IMR-90 (cell line): Measurements from ENCODE around the gene TRNAU1AP. TPM values are rescaled to one million over a fixed set of nuclear protein-coding genes. Genes with fewer than 3 reads are reported as not detected.
A peak's percentile ranks its signal among the peaks of the same experiment; 100 is the strongest.
"Not testable (repeated sequence)": the region's sequence is repeated elsewhere in the genome, so short reads cannot be mapped to it uniquely, and the experiment has no call there.

Experiments
- ATAC-seq: fragments of 200-7000 bp; cut with Tn5 transposase; 2 replicates; pipeline ENCODE4 v1.9.1; 2020; ENCODE audit warnings: low read depth, mild to moderate bottlenecking, moderate library complexity
- BruUV-seq: library from RNA; stranded (reverse); fragments of 400-500 nt; replicated peaks from 2 replicates; lab custom pipeline; 2021; lab: Mats Ljungman, UMichigan
- CTCF ChIA-PET: fragments of 300-600 bp; formaldehyde crosslinking; extraction: SDS; loops from one replicate; lab custom pipeline; 2021; ENCODE audit warnings: antibody characterized with exemption; lab: Yijun Ruan, JAX
- POLR2A ChIA-PET: fragments of 300-600 bp; sonication (Branson Sonifier 250); formaldehyde crosslinking; loops from one replicate; lab custom pipeline; 2022; ENCODE audit warnings: antibody characterized with exemption; ENCODE audit not compliant: unreplicated experiment; lab: Charles Lee
- DNase-seq: peaks from one replicate; pipeline ENCODE4 v3.0.0; 2013
- H2AFZ ChIP-seq: replicated peaks from 2 replicates; pipeline ENCODE3; 2013; ENCODE audit warnings: low read length, mild to moderate bottlenecking; ENCODE audit not compliant: poor library complexity
- H2AK5ac ChIP-seq: 2 replicates; pipeline ENCODE4 v1.6.1; 2013; ENCODE audit warnings: low read depth, low read length, inconsistent platforms
- H2AK9ac ChIP-seq: replicated peaks from 2 replicates; pipeline ENCODE3; 2013; ENCODE audit warnings: mild to moderate bottlenecking, low read depth, low read length, moderate library complexity; ENCODE audit not compliant: poor library complexity
- H2BK120ac ChIP-seq: 2 replicates; pipeline ENCODE4 v1.6.1; 2013; ENCODE audit warnings: low read depth, low read length, inconsistent platforms
- H2BK15ac ChIP-seq: 3 replicates; pipeline ENCODE4 v1.6.1; 2013; ENCODE audit warnings: low read depth, low read length, inconsistent platforms
- H2BK20ac ChIP-seq: 2 replicates; pipeline ENCODE4 v1.6.1; 2013; ENCODE audit warnings: low read depth, mild to moderate bottlenecking, inconsistent platforms, low read length, moderate library complexity
- H2BK5ac ChIP-seq: 2 replicates; pipeline ENCODE4 v1.6.1; 2013; ENCODE audit warnings: mild to moderate bottlenecking, low read depth, low read length, inconsistent platforms; ENCODE audit not compliant: poor library complexity, severe bottlenecking
- H3K14ac ChIP-seq: replicated peaks from 2 replicates; pipeline ENCODE4 v1.6.1; 2013; ENCODE audit warnings: low read depth, low read length, inconsistent platforms
- H3K18ac ChIP-seq: 2 replicates; pipeline ENCODE4 v1.6.1; 2013; ENCODE audit warnings: low read depth, low read length, control low read depth
- H3K23ac ChIP-seq: 2 replicates; pipeline ENCODE4 v1.6.1; 2013; ENCODE audit warnings: low read depth, low read length, inconsistent platforms
- H3K27ac ChIP-seq: 2 replicates; pipeline ENCODE4 v1.5.1; 2013; ENCODE audit warnings: mild to moderate bottlenecking, control low read depth, low read length; ENCODE audit not compliant: insufficient read depth
- H3K27me3 ChIP-seq: 2 replicates; pipeline ENCODE4 v1.6.1; 2013; ENCODE audit warnings: low read length; ENCODE audit not compliant: control insufficient read depth, insufficient read depth
- H3K36me3 ChIP-seq: 2 replicates; pipeline ENCODE4 v1.6.1; 2013; ENCODE audit warnings: low read length, mixed read lengths; ENCODE audit not compliant: control insufficient read depth, insufficient read depth
- H3K4ac ChIP-seq: 2 replicates; pipeline ENCODE4 v1.6.1; 2013; ENCODE audit warnings: low read depth, low read length, inconsistent platforms
- H3K4me1 ChIP-seq: 2 replicates; pipeline ENCODE4 v1.6.1; 2013; ENCODE audit warnings: low read length, mixed read lengths; ENCODE audit not compliant: control insufficient read depth, insufficient read depth
- H3K4me2 ChIP-seq: 2 replicates; pipeline ENCODE4 v1.6.1; 2013; ENCODE audit warnings: low read depth, mild to moderate bottlenecking, control low read depth, low read length, moderate library complexity
- H3K4me3 ChIP-seq: 2 replicates; pipeline ENCODE4 v1.5.1; 2013; ENCODE audit warnings: low read depth, mild to moderate bottlenecking, control low read depth, low read length, moderate library complexity; ENCODE audit not compliant: insufficient read depth
- H3K56ac ChIP-seq: 2 replicates; pipeline ENCODE4 v1.6.1; 2013; ENCODE audit warnings: low read length, inconsistent platforms; ENCODE audit not compliant: insufficient read depth; ENCODE audit errors: extremely low read depth
- H3K79me1 ChIP-seq, 2 experiments: 2 replicates each; pipeline ENCODE4 v1.6.1; 2013; ENCODE audit warnings: low read length in 2 of 2, inconsistent platforms in 1 of 2, low read depth in 1 of 2
- H3K9ac ChIP-seq: 2 replicates; pipeline ENCODE4 v1.6.1; 2013; ENCODE audit warnings: low read depth, low read length, control low read depth
- H3K9me1 ChIP-seq: 2 replicates; pipeline ENCODE4 v1.6.1; 2013; ENCODE audit warnings: low read length, inconsistent platforms; ENCODE audit not compliant: insufficient read depth
- H3K9me3 ChIP-seq: 2 replicates; pipeline ENCODE4 v1.6.1; 2013; ENCODE audit warnings: low read length; ENCODE audit not compliant: control insufficient read depth, insufficient read depth
- H4K20me1 ChIP-seq: 2 replicates; pipeline ENCODE4 v1.6.1; 2013; ENCODE audit warnings: low read length, inconsistent platforms; ENCODE audit not compliant: insufficient read depth
- H4K5ac ChIP-seq: 2 replicates; pipeline ENCODE4 v1.6.1; 2013; ENCODE audit warnings: mild to moderate bottlenecking, low read depth, low read length, control low read depth
- H4K8ac ChIP-seq, 2 experiments: 2 replicates each; pipeline ENCODE4 v1.6.1; 2013; ENCODE audit warnings: low read depth in 2 of 2, low read length in 2 of 2, control low read depth in 1 of 2, inconsistent platforms in 1 of 2
- H4K91ac ChIP-seq: 2 replicates; pipeline ENCODE4 v1.6.1; 2013; ENCODE audit warnings: low read depth, low read length, inconsistent platforms; ENCODE audit not compliant: insufficient read depth
- POLR2A ChIP-seq: IDR thresholded peaks from 2 replicates; pipeline ENCODE4 v1.6.1; 2012; ENCODE audit warnings: mild to moderate bottlenecking, low read depth, low read length
- WGBS, 2 experiments: methylation state at CpG; one replicate each; pipeline versions ENCODE4 v1.1.5 to v1.1.7; 2013; ENCODE audit warnings: missing lambda C conversion rate in 2 of 2; ENCODE audit not compliant: insufficient read length in 1 of 2; ENCODE audit errors: extremely low coverage in 2 of 2; 5-methylcytosine and 5-hydroxymethylcytosine counted together
- dilution Hi-C: fragments of 300-500 bp; cut with HindIII; formaldehyde crosslinking; loops from one replicate; pipeline ENCODE4 v1.14.3; 2018; ENCODE audit warnings: low sequenced_read_pairs; ENCODE audit not compliant: unreplicated experiment
- in situ Hi-C: fragments of 300-500 bp; cut with MboI; formaldehyde crosslinking; loops from 3 replicates; pipeline ENCODE4 v1.14.3; 2019; ENCODE audit warnings: low sequenced_read_pairs, inconsistent platforms, mixed read lengths
- intact Hi-C: fragments of 100-400 bp; cut with micrococcal nuclease; formaldehyde crosslinking; loops from 2 replicates; pipeline ENCODE4 v1.10.0; 2022
- polyA plus RNA-seq, 3 experiments: library from polyadenylated mRNA; depleted of rRNA; stranded (reverse); fragments of >200 nt; gene quantifications; 2 replicates each; pipeline ENCODE4 v1.2.3, GENCODE V29; 2012; ENCODE audit warnings: low replicate concordance in 1 of 3
- total RNA-seq: library from RNA; depleted of rRNA; stranded (reverse); fragments of >200 nt; gene quantifications from 2 replicates; pipeline ENCODE4 v1.2.3, GENCODE V29; 2012
- TF ChIP-seq, protein P1 (sequence below): conservative IDR thresholded peaks from 2 replicates; pipeline ENCODE4 v1.5.1; 2012; ENCODE audit warnings: mild to moderate bottlenecking, low read depth, low read length, improper control_type of control experiment

The TRNAU1AP gene
- total and polyA plus RNA-seq, 2 of the 4 experiments (the other 2 are of a cell fraction) = 23.3 to 23.8 TPM

DNA sequence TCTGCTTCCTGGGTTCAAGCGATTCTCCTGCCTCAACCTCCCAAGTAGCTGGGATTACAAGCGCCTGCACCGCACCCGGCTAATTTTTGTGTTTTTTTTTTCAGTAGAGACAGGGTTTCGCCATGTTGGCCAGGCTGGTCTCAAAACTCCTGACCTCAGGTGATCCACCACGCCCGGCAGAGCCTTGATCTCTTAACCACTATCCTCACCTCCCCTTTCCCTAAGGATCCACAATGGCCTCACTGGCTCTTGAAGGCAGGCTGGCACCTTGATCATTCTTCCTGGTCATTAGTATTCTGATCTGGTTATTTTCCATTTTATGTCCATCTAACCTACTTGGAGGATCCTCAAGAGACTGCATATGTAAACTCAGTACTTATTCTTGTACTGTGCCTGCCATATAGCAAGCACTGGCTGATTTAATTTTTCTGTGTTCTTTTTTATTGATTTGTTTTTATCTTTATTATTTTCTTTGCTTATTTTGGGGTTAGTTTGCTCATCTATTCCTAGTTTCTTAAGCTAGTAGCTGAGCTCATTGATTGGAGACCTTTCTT, 40.8 kb upstream of the TRNAU1AP start:
- intact Hi-C loops = no loop called here

DNA sequence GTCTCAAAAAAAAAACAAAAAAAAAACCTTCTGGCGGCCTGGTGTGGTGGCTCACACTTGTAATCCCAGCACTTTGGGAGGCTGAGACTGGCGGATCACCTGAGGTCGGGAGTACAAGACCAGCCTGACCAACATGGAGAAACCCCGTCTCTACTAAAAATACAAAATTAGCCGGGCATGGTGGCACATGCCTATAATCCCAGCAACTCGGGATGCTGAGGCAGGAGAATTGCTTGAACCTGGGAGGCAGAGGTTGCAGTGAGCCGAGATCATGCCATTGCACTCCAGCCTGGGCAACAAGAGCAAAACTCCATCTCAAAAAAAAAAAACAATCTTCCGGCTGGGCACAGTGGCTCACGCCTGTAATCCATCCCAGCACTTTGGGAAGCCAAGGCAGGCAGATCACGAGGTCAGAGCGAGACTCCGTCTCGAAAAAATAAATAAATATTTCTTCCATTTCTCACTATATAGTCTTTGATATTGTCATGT, 38.4 kb upstream of the TRNAU1AP start:
- H3K9me3 ChIP-seq, in situ Hi-C loops, H2BK120ac ChIP-seq, H3K27me3 ChIP-seq, intact Hi-C loops, H4K8ac ChIP-seq, H3K9ac ChIP-seq, ATAC-seq, H4K5ac ChIP-seq, H2BK15ac ChIP-seq, dilution Hi-C loops, H2BK20ac ChIP-seq, H2AK9ac ChIP-seq, H2BK5ac ChIP-seq, DNase-seq, H2AFZ ChIP-seq, H3K27ac ChIP-seq, H3K4me3 ChIP-seq, BruUV-seq, H3K4ac ChIP-seq, H2AK5ac ChIP-seq, H3K18ac ChIP-seq, CTCF ChIA-PET, H3K14ac ChIP-seq, H4K91ac ChIP-seq, H3K4me2 ChIP-seq, H3K56ac ChIP-seq, H3K23ac ChIP-seq: not testable (repeated sequence)
- H3K9me1 ChIP-seq = peaks cover 14% of the 10 kb centered on the region
- POLR2A ChIA-PET = interaction anchor here (0.7 kb wide), 1 partner anchor 177 kb away, joined by 8 read pairs; no protein-coding TSS in a partner anchor
- peaks cover 19% of the 10 kb centered on the region for H3K4me1 ChIP-seq
- peaks cover 90% of the 10 kb centered on the region for H4K20me1 ChIP-seq
- WGBS, 2 experiments = 100% methylated on average over 1 of the region's 13 CpGs; no CpG with 5 or more reads in 1 of the 2 experiments
- peaks cover 25 to 37% of the 10 kb centered on the region in 2 experiments for H3K79me1 ChIP-seq
- peaks cover 25% of the 10 kb centered on the region for H3K36me3 ChIP-seq

More for the DNA sequence above, 40.8 kb upstream of the TRNAU1AP start:
- H3K27me3 ChIP-seq = no peaks in the 10 kb centered on the region
- DNase-seq (peak; percentile 37), ATAC-seq (no peak)
- peaks cover 45% of the 10 kb centered on the region for H3K36me3 ChIP-seq
- no TSS peak for BruUV-seq
- no peak overlapping the region for H2BK120ac ChIP-seq
- H3K4me2 ChIP-seq = no peak overlapping the region
- no peak overlapping the region for H3K56ac ChIP-seq
- no peak overlapping the region for H2BK5ac ChIP-seq
- H4K8ac ChIP-seq = no peak overlapping the region
- H3K27ac ChIP-seq = no peak overlapping the region
- H2BK20ac ChIP-seq = no peak overlapping the region
- no peak overlapping the region for H3K14ac ChIP-seq
- in situ Hi-C loops (no loop called here), dilution Hi-C loops (no loop called here)
- no peak overlapping the region for H2BK15ac ChIP-seq
- no peak overlapping the region for H2AFZ ChIP-seq
- no peak overlapping the region for H3K4ac ChIP-seq
- H2AK5ac ChIP-seq = no peak overlapping the region
- no peak overlapping the region for H3K23ac ChIP-seq
- H3K4me3 ChIP-seq = no peak overlapping the region
- no peak overlapping the region for H4K91ac ChIP-seq
- peaks cover 96% of the 10 kb centered on the region for H4K20me1 ChIP-seq
- ChIA-PET POLR2A (interaction anchor here (0.6 to 0.8 kb wide), 5 partner anchors 83 to 692 kb away, joined by 3 to 10 read pairs (median 4); no protein-coding TSS in a partner anchor), CTCF (interaction anchor here (0.8 kb wide), 1 partner anchor 263 kb away, joined by 3 read pairs; no protein-coding TSS in a partner anchor)
- H3K9me3 ChIP-seq = no peaks in the 10 kb centered on the region
- no peak overlapping the region for H3K9ac ChIP-seq
- WGBS, 2 experiments = 100% methylated on average over 2 of the region's 7 CpGs; no CpG with 5 or more reads in 1 of the 2 experiments
- H3K4me1 ChIP-seq = peaks cover 13% of the 10 kb centered on the region
- TF ChIP-seq POLR2A = peak; percentile 1; the same call in 1 of the 2 replicates
- TF ChIP-seq, protein P1, sequence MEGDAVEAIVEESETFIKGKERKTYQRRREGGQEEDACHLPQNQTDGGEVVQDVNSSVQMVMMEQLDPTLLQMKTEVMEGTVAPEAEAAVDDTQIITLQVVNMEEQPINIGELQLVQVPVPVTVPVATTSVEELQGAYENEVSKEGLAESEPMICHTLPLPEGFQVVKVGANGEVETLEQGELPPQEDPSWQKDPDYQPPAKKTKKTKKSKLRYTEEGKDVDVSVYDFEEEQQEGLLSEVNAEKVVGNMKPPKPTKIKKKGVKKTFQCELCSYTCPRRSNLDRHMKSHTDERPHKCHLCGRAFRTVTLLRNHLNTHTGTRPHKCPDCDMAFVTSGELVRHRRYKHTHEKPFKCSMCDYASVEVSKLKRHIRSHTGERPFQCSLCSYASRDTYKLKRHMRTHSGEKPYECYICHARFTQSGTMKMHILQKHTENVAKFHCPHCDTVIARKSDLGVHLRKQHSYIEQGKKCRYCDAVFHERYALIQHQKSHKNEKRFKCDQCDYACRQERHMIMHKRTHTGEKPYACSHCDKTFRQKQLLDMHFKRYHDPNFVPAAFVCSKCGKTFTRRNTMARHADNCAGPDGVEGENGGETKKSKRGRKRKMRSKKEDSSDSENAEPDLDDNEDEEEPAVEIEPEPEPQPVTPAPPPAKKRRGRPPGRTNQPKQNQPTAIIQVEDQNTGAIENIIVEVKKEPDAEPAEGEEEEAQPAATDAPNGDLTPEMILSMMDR = no peak
- H3K18ac ChIP-seq = no peak overlapping the region
- no peak overlapping the region for H2AK9ac ChIP-seq
- peaks cover 17 to 34% of the 10 kb centered on the region in 2 experiments for H3K79me1 ChIP-seq
- no peak overlapping the region for H4K5ac ChIP-seq
- H3K9me1 ChIP-seq = peaks cover 14% of the 10 kb centered on the region
